Activated CD8-positive, alpha-beta memory T cell treated with anti-CD3 and anti-CD28 coated beads, Interleukin-2, amount 50 U/mL, for 1 hour (primary cell): ENCODE results near the gene RAB40C.
A peak's percentile ranks its signal among the peaks of the same experiment; 100 is the strongest.

Experiments used
- DNase-seq: peaks from one replicate; pipeline ENCODE4 v3.0.0-alpha.2; 2020; ENCODE audit errors: extremely low read depth

RAB40C gene, protein sequence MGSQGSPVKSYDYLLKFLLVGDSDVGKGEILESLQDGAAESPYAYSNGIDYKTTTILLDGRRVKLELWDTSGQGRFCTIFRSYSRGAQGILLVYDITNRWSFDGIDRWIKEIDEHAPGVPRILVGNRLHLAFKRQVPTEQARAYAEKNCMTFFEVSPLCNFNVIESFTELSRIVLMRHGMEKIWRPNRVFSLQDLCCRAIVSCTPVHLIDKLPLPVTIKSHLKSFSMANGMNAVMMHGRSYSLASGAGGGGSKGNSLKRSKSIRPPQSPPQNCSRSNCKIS

DNA sequence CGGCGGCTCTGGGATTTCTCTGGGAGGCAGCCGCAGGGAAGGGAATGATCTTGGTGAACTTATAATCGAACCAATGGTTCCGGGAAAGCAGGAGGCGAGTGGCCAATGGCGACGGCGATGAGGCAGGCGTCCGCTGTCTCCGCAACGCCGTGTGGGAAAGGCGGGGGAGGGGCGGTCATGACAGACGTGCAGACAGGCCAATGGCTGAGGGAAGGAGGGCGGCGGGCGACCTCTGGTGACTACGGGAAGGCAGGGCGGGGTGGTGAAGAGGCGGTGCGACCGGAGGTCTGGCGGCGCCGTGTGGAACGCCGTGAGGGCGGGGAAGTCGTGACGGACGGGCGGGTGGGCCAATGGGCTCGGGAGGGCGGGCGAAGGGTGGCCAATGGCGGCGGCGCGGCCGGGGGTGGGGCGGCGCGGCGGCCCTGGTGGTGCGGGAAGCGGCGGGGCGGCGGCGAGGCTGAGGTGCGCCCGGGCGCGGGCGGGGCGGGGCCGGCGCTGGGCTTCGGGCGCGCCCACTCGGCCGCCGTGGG, at the start of gene RAB40C:
TSS of gene RAB40C (plus strand) at position 409 of the 530 bp plus-strand sequence. CDS start 226 bp downstream, outside the sequence.
- peak; percentile 99 for DNase-seq

DNA sequence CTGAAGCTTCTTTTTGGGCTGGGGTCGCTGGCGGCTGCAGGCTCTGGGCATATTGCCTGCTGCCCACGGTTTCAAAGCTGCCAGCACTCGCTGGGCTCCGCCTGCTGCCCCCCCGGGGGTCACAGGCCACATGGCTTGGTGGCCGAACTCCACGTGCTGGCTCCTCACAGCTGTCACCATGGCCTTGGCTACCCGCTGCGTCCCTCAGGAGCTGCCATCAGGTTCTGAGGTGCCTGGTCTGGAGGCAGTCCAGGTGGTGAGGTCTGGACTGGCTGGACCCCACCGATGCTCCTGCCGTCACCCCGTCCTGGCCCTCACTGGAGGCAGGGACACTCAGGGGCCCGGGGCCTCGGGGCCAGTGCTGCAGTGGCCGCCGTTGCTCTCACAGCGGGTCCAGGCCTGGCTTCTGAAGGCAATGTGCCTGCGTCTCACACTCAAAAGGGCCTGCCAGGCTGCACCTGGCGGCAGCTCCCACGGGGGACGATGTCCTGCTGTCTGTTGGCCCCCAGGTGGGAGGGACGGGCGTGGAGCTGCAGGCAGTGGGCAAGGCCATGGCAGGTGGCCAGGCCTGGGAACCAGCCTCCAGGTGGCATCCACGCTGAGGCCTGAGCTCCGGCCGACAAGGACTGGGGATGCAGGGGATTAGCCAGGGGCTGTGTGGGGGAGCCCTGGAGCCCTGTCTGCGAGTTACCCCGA, 49.1 kb upstream of the RAB40C start:
- no peak for DNase-seq

DNA sequence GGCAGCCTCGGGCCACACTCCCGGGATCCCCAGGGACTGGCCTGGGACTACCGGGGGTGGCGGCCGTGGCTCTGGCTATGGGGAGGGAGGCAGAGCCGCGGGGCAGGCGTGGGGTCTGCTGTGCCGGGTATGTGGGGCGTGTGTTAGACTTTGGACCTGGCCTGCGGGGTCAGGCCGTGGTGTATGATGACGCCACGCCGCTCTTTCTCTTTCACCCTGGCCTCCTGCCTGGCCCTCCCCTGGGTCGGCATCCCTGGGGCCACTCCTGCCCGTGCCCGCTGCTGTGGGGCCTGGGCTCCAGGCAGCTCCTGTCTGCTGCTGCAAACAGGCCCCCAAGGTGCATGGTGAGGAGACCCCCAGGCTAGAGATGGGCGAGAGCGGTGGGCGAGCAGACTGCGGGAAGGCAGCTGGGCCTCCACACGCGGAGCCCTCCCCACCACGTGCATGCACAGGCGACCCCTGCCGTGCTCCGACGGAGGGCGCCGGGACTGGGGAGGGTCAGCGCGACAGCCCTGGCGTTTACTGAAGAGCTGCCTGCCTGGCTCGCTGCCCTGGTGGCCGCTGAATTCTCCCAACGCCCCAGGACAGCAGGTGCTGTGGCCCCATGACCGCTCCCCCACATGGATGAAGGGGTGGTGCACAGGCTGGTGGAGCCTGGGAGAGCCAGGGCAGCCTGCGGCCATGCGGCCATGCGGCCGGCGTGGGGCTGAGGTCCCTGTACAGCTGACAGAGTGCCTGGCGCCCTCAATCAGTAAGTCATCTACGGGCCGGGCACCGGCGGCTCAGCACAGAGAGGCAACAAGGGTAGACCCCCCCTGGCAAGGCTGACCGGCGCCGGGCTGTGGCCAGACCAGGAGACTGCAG, 46.3 kb upstream of the RAB40C start:
- DNase-seq, result no peak

DNA sequence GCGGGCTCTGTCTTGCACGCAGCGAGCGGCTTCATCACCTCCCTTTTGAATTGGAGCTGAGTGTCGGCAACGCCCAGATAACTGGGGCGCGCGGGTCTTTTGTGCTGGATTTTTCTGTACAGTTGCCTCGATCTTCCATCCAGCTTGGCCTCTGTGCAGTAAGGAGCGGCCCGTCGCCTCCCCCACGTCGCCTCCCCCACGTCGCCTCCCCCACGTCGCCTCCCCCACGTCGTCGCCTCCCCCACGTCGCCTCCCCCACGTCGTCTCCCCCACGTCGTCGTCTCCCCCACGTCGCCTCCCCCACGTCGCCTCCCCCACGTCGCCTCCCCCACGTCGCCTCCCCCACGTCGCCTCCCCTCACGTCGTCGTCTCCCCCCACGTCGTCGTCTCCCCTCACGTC, 45.3 kb upstream of the RAB40C start:
- DNase-seq, result no peak

DNA sequence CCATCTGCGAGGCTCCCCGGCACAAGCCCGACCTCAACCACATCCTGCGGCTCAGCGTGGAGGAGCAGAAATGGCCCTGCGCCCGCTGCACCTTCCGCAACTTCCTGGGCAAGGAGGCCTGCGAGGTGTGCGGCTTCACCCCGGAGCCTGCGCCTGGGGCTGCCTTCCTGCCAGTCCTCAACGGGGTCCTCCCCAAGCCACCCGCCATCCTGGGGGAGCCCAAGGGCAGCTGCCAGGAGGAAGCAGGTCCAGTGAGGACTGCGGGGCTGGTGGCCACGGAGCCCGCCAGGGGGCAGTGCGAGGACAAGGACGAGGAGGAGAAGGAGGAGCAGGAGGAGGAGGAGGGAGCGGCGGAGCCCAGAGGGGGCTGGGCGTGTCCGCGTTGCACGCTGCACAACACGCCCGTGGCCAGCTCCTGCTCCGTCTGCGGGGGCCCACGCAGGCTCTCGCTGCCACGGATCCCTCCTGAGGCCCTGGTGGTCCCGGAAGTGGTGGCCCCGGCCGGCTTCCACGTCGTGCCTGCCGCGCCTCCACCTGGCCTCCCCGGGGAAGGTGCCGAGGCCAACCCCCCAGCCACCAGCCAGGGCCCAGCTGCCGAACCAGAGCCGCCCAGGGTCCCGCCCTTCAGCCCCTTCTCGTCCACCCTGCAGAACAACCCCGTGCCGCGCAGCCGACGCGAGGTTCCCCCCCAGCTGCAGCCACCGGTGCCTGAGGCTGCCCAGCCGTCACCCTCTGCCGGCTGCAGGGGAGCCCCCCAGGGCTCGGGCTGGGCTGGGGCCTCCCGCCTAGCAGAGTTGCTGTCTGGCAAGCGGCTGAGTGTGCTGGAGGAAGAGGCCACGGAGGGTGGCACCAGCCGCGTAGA, 42.7 kb upstream of the RAB40C start:
- no peak for DNase-seq

DNA sequence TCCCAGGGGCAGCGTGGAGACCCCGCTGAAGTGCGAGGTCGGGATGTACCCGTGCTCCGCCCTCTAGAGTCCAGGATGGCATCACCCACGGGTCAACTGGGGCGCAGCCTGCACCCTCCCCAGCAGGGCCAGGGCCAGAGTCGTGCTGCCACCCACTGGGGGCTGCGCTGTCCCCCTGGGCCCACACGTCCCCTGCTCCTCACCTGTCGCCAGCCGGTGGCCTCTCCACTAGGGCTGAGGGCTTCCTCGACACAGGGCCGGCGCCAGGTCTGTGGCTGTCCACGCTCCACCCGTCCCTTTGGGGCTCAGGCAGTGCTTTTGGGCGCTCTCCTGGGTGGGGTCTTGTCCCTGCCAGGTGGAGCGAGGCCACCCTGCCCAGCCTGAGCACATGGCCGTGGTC, 41.3 kb upstream of the RAB40C start:
- DNase-seq, result no peak

DNA sequence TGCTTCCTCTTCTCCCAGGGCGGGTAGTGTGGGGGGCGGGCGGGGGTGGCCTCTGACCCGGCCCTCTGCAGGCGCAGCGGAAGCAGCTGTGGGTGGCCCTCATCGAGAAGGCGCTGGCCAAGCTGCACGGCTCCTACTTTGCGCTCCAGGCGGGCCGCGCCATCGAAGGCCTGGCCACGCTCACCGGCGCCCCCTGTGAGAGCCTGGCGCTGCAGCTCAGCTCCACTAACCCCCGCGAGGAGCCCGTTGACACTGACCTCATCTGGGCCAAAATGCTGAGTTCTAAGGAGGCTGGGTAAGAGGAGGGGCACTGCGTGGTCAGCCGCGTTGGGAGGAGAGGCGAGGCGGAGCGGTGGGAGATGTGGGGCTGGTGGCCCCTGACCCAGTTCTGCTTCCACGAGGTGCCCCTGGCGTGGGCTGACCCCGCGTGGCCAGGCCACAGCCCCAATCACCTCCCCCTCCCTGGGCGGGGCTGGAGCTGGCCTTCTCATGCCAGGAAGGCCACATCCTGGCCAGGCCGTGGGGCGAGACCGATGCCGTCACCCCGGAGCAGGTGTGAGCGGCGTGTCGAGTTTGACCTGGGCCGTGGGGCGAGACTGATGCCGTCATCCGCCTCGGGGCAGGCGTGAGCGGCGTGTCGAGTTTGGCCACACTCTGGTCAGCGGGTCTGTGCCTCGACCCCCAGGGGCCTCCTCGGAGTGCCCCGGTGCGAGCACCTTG, 40.2 kb upstream of the RAB40C start:
- DNase-seq, result no peak

DNA sequence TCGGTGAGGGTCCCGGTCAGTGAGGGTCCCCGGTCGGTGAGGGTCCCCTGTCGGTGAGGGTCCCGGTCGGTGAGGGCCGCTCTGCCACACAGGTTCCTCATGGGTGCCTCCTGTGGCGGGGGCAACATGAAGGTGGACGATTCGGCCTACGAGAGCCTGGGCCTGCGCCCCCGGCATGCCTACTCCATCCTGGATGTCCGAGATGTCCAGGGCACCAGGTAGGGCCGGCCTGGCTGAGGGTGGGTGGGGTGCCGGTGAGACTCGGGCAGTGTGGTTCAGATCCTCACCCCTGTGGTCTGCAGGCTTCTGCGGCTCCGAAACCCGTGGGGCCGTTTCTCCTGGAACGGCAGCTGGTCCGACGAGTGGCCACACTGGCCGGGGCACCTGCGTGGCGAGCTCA, 38.7 kb upstream of the RAB40C start:
- DNase-seq, result no peak

DNA sequence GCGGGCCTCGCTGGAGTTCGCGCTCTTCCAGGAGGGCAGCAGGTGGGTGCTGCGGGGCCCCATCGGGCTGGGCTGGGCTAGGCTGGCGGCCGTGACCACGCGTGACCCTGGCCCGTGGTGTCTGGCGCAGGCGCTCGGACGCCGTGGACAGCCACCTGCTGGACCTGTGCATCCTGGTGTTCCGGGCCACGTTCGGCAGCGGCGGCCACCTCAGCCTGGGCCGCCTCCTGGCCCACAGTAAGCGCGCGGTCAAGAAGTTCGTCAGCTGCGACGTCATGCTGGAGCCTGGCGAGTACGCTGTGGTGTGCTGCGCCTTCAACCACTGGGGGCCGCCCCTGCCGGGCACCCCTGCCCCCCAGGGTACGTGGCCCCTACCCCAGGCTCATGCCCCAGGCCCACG, 37.7 kb upstream of the RAB40C start:
- no peak for DNase-seq

DNA sequence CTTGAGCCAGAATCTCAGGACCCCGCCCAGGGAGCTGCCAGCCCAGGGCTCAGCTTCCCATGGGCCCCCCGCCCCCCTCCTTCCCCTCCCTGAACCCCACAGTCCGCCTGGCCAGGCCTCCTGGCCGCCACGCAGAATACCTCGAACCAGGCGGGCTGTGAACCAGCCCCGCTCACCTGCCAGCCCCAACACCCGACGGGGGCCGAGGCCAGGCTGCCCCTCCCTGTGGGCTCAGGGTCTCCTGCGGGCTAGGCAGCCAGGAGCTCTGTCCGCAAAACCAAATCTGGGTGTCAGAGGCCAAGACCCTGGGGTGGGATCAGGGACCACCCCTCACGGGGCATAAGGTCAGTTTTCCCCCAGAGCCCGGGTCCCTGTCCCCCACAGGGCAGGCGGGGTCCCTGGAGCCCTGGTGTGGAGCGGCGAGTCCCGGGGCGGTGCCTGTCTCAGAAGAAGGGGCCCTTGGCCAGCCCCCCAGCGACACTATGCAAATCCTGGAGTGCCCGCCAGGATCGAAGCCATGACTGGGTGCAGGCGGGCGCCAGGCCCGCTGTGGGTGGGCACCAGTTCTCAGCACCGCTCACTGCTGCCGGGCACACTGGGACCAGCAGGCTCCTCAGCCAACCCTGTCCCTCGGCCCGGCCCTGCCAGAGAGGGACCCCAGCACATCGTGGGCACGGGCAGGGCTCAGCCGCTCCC, 36.1 kb upstream of the RAB40C start:
- DNase-seq, result no peak

DNA sequence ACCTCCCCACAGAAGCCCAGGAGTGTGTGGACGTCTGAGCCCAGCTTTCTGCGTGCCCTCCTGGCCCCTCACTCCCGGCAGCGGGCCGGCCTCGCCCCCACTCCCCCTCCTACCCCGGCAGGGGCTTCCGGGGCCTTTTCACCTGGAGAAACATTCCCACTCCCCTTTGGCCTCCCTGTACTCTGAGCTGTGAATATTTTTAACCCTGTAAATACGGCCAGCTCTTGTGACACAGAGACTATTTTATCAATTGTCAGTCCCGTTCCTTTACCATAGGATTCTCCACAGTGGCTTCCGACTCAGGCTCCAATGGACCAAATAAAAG, 35.6 kb upstream of the RAB40C start:
- no peak for DNase-seq

DNA sequence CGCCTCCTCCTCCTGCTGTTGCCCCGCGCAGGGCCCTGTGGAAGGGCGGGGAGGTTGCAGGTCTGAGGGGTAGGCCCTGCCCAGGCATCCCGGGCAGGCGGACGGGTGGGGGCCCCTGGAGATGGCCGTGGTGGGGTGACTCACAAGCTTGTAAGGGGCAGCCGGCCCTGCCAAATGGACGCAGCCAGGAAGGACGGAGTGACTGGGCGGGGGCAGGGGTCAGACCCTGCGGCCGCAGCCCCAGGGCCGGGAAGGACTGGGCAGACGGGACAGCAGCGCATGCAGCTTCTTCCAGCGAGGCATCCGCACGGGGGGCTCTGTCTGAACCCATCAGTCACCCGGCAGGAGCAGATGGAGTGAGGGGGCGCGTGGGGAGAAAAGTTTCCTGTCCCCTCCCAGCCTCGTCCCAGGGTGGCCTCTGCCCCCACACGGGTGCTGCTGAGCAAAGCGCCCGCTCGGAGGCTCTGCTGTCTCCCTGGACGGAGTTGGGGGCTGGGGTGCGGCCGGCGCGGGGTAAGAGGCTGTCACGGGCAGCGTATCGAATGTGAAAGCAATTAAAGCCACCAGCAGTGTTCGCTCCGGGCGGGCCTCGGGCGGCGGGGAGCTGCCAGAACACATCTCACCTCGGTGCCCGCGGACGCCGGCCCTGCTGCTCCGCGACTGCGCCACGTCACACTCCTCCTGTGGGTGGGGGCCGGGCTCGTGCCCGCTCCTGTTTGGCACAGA, 35.1 kb upstream of the RAB40C start:
- no peak for DNase-seq

DNA sequence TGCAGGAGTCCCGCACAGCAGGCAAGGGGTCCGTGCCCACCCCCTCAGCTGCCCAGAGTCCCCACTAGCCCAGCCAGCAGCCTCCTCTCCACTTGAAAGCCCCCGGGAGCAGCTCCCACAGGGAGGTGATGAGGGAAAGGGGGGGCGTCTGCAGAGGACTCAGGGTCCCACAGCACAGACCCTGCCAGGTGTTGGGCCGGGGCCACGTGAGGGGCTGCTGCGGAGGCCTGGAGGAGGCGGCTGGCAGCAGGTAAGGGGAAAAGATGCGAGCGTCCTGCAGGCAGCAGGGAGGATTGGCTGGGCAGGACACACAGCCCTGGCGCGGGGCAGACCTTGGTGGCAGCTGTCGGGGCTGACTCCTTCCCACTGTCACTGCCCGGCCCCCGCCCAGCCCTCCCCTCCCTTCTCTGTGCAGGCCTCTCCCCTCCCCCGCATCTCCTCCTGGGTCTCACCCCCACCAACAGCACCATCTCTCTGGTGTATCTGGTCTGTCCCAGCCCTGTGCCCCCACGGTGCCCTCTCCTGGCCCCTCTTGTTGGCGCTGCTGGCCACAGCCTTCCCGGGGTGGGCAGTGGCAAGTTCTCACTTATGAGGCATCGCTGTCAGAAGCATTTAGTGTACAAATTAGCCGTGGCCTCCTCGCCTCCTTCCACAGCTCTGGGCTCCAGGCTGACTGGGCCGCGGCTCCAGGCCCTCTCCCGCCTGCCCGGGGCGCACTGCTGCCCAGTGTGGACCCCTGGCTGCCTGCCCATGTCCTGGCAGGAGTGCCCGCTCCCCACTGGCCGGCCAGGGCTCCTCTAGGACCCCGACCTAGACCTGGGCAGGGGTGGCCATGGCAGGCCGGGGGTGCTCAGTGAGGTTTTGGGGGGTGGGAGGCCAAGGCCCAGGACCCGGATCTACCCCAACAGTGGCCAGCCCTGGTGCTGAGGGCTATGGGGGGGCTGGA, 34.1 kb upstream of the RAB40C start:
- DNase-seq, result no peak

DNA sequence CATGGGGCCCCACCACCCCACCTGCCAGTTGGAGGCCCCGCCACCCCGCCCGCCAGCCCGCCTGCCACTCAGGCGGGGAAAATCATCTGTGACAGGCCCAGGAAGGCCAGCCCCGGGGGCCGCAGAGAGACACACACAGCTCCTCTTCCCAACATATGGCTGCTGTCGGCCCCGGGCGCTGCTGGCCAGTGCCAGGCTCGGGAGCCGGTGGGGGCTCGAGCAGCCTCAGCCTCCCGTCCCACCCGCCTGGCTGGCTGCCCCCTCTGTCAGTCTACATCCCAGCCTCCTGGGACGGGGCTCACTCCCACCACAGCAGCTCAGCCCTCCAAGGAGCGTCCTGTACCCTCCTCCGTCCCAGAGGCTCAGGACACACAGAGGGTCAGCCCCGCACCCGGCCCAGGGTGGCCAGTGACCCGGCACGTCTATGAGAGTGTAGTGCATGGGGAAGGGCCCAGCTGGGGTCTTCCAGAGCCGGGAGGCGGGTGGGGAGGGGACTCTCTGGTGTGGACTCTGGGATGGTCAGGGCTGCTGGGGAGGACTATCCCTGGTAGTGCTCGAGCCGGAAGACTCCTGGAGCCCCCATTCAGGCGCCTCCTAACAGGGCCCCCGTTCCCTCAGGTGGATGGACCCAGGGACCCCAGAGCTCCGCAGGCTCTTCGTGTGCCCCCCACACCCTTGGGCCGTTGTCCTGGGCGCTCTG, 33.2 kb upstream of the RAB40C start:
- no peak for DNase-seq

DNA sequence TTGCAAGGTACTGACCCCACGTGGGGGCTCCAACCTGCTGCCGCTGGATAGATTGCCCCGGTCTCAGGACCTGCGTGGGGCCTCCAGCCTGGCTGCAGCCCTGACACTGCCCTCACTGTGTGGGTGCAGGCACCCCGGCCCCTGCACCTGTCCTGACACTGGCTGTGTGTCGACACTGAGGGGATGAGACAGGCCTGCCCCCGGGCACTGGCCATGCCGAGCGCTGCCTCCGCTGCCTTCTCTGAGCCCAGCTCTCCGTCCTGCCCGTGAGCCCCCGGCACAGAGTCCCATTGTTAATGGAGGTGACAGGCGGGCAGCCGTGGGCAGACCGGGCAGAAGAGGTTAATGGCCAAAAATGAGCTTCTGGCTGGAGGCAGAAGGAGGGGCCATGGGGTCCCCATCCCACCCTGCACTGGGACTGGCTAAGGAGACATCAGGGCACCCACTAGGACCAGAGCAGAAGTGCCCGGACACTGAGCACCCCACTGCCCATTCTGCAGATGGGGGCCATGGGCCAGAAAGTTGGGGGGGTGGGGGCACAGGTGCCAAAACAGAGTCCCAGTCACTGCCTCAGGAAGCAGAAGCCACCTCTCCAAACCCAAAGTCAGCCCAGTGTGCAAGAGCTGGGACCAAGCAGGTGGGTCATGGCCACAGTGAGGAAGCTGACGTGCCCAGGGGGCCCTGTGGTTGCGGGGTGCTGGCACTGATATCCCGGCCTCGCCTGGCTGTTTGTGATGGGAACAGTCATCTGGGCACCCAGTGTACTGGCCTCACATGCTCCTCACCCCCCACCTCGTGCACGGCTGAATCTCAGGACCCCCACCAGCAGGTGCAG, 32.2 kb upstream of the RAB40C start:
- no peak for DNase-seq

DNA sequence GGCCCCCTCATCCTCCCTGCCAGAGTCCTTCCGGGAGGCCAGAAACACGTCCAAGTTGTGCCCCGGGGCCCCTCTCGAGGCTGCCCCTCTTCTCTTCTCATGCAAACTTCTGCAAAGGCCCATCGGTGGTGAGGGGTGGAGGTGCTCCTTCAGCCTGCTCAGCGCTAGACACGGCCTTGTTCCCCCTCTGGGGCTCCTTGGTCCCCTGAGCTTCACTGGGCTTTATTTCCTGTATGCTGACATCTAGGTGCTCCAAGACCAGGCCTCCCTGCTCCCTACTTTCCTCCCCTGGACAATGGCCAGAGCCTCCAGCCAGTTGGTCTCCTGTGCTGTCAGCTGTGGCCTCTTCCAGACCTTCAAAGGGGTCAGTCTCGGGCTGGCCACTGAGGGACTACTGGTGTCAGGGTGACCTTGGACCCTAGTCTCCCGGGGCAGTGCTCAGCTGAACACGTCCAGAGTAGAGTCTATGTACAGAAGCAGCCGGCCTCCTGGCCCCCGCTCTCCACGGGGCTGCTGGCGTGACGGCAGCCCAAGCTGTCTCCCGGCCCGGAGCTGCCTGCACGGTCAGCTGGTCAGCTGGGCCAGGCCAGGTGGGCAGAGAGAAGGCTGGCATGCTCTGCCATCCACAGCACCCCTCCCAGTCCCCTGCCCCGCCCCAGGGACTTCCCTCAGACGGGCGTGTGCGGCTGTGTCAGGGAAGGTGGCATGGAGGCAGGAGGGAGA, 31.4 kb upstream of the RAB40C start:
- DNase-seq, result no peak
